ENCODE data around the gene ENTPD7.
A peak's percentile ranks its signal among the peaks of the same experiment; 100 is the strongest.
"Not testable (repeated sequence)": the region's sequence is repeated elsewhere in the genome, so short reads cannot be mapped to it uniquely, and the experiment has no call there.

Gene ENTPD7

GRCh38 chr10:99693933-99694583 is 34.7 kb downstream of the ENTPD7 start:
- DNase-seq = no peak

GRCh38 chr10:99695761-99696160 is 36.5 kb downstream of the ENTPD7 start:
- DNase-seq = no peak

- no peak for DNase-seq
These were observed 39.3 kb downstream of the ENTPD7 start for GRCh38 chr10:99698504-99699080.

GRCh38 chr10:99700649-99701048 is 41.3 kb downstream of the ENTPD7 start:
- no peak for DNase-seq

GRCh38 chr10:99708428-99709012 is 49.2 kb downstream of the ENTPD7 start:
- DNase-seq = no peak

- DNase-seq = peak; percentile 3
These were observed 50.3 kb downstream of the ENTPD7 start for GRCh38 chr10:99709480-99710229.

GRCh38 chr10:99711129-99711719 is 51.9 kb downstream of the ENTPD7 start:
- DNase-seq = no peak

GRCh38 chr10:99714446-99714845 is 55.1 kb downstream of the ENTPD7 start:
- no peak for DNase-seq

- DNase-seq = no peak
These were observed 61.1 kb downstream of the ENTPD7 start for GRCh38 chr10:99720387-99720786.

GRCh38 chr10:99730026-99730425 is 70.7 kb downstream of the ENTPD7 start:
- no peak for DNase-seq

GRCh38 chr10:99731306-99732032 is 72.2 kb downstream of the ENTPD7 start:
- DNase-seq = no peak

- peak; percentile 94 for DNase-seq
These were observed 72.9 kb downstream of the ENTPD7 start, which contains the start of the genes COX15 and CUTC for GRCh38 chr10:99732033-99732842. Gene COX15, minus strand, starts transcription at chr10:99732127. Its CDS starts 78 bp downstream, at chr10:99732049. Gene CUTC, plus strand, starts transcription at chr10:99732234. Its CDS starts 115 bp downstream, at chr10:99732349.

- peak; percentile 30 for DNase-seq
These were observed 74.1 kb downstream of the ENTPD7 start for GRCh38 chr10:99733366-99733765.

- not testable (repeated sequence) for DNase-seq
These were observed 74.8 kb downstream of the ENTPD7 start for GRCh38 chr10:99734111-99734510.

GRCh38 chr10:99740260-99740659 is 81.0 kb downstream of the ENTPD7 start:
- no peak for DNase-seq

- DNase-seq = no peak
These were observed 81.7 kb downstream of the ENTPD7 start for GRCh38 chr10:99740933-99741559.

- DNase-seq = no peak
These were observed 82.9 kb downstream of the ENTPD7 start for GRCh38 chr10:99742254-99742653.

- no peak for DNase-seq
These were observed 83.4 kb downstream of the ENTPD7 start for GRCh38 chr10:99742701-99743100.

GRCh38 chr10:99743841-99744240 is 84.5 kb downstream of the ENTPD7 start:
- no peak for DNase-seq

GRCh38 chr10:99746166-99746565 is 86.9 kb downstream of the ENTPD7 start:
- not testable (repeated sequence) for DNase-seq
